Measurements from ENCODE around the gene TNFAIP8.

DNA sequence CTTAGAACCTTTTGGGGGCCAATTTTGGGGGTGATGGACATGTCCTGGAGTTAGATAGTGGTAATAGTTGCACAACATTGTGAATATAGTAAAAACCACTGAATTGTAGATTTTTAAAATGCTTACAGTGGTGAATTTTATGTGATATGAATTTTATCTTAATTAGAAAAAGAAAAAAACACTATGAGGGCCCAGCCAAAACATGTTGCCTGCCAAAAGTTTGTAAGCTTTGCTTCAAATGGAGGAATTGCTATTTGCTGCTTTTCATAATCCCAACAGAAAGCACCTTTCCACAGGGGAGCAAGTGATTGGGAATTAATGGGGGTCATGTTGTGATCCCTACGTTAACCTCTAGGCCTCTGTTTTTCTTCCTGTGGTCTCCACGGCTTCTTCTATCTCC is 19.1 kb downstream of the TNFAIP8 start:
- TF ChIP-seq EZH2 (IDR thresholded peaks at IDR 0.05; ENCODE audit: low read depth), result no peak
- TF ChIP-seq, protein P1, sequence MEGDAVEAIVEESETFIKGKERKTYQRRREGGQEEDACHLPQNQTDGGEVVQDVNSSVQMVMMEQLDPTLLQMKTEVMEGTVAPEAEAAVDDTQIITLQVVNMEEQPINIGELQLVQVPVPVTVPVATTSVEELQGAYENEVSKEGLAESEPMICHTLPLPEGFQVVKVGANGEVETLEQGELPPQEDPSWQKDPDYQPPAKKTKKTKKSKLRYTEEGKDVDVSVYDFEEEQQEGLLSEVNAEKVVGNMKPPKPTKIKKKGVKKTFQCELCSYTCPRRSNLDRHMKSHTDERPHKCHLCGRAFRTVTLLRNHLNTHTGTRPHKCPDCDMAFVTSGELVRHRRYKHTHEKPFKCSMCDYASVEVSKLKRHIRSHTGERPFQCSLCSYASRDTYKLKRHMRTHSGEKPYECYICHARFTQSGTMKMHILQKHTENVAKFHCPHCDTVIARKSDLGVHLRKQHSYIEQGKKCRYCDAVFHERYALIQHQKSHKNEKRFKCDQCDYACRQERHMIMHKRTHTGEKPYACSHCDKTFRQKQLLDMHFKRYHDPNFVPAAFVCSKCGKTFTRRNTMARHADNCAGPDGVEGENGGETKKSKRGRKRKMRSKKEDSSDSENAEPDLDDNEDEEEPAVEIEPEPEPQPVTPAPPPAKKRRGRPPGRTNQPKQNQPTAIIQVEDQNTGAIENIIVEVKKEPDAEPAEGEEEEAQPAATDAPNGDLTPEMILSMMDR (conservative IDR thresholded peaks at IDR 0.05), result no peak
